GF-D8 (cell line): Measurements from ENCODE around the gene LILRB3.
"Not testable (repeated sequence)": the region's sequence is repeated elsewhere in the genome, so short reads cannot be mapped to it uniquely, and the experiment has no call there.

ENCODE experiments used
- DNase-seq: peaks from one replicate; lab custom pipeline; 2025; lab: John Stamatoyannopoulos, UW

The LILRB3 gene

DNA sequence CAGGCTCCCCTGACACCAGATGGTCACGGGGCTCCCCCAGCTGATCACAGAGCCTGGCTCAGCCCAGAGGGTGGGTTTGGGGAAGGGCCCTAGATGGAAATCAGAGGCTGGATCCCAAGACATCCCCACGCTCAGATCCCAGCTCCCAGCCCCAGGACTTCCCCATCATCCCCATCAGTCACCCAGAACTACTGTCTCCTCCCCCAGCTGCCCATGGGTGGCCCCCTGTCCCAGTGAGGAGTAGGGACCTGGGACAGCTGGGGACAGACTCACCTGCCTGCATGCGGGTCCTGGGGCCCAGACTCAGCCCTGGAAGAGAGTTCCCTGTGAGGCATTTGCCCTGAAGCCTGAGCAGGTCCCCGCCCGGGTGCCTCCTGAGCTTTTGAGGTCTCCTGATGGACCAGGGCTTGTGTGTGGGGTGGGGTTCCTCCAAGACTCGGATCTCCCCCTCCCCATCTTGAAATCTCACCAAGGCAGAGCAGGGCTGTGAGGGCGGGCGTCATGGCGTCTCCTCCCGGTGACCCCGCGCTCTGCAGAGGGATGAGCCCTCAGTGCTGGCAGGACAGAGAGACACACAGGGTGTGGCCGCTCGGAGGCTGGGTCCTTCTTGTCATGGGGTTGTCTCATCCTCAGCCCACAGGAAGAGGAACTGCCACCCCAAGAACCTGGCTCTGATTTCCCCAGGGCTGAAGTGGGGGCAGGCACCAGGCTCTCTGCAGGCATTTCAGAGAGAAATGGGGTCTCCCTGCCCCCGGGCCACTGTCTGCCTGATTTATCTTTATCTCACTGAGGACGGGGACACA, at the start of gene LILRB3:
Gene LILRB3, minus strand, starts transcription at position 534 of the 803 bp plus-strand sequence. Its CDS starts 31 bp downstream, at position 503.
- not testable (repeated sequence) for DNase-seq

DNA sequence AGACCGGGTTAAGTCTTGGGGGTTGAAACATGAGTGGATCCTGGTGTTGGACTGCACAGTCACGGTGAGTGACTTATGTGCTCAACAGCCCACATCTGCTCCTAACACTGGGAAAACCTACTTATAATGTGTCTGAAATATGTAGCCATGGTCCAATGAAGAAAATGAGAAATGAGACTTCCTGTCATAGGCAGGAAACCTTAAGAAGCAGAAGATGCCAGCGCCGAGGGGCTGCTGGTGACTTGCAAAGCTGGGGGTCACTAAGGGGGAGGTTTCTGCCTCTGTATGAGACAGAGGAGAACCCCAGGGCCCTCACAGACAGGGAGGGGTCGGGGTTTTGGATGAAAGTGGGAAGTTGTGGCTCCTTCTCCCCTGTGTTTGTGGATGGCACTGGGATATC, 49.4 kb upstream of the LILRB3 start:
- DNase-seq: not testable (repeated sequence)

DNA sequence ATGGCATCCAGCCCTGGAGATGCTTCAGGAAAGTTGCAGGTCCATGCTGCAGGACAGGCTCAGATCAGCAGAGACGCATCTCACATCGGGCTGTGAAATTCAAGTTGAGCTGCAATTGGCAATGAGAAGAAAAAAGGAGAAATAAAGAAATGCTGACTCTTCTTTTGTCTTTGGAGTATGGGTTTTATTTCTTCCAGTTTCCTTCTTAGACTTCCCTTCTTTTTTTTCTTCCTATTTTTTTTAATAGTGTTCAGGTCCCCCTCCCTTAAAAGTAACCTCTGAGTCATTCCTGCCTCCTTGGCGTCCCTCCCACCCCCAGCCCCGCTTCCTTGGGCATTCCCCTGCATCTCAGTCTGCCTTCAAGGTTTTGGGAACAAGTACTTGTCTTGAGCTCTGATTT, 48.8 kb upstream of the LILRB3 start:
- not testable (repeated sequence) for DNase-seq

DNA sequence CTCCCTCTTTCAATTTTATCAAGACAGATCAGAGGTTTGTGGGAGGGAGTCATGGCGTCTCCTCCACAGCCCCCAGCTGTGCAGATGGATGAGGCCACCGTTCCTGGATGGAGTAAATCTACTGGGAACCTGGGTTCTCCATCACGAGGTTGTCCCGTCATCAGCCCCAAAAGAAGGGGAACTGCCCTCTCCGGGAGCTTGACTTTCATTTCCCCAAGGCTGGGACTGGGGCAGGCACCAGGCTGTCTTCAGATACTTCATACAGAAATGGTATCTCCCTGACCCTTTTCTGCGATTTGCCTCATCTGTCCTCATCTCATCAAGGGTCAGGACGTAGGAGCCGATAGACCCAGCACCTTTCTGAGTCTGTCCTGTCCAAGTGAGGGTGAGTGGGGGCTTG, 48.3 kb upstream of the LILRB3 start:
- no peak for DNase-seq

DNA sequence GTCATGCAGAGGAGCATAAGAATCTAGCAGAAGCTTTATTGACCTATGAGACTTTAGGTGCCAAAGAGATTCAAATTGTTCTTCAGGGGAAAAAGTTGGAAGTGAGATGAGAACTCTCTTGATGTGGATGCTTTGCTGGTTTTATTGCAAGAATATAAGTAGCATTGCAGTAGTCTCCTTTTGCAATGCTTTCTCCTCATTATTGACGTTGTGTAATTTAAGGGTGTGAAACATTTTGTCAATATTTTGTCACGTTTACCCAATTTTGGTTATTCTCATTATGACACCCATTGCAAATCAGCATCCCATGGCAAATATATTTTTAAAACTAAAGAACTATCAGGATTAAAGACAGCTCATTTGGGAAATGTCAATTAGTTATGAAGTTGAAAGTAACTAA, 46.1 kb upstream of the LILRB3 start:
- DNase-seq: no peak

DNA sequence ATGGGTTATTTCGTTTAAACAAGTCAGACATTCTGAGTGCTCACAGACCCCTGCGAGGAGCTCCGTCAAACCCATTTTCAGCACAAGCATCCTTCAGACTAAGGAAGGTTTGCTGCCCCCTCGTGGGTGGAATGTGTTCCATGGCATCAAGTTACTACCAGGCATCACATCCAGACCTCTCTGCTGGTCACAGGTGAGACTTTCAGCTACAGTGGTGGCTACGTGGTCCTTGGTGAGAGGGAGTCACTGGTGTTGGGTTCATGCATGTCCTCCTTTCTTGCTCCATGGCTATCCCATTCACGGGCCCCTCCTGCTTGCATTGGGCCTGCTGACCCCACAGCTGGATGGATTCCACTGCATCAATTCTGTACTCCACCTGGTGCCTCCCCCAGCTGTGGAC, 43.3 kb upstream of the LILRB3 start:
- DNase-seq: no peak

DNA sequence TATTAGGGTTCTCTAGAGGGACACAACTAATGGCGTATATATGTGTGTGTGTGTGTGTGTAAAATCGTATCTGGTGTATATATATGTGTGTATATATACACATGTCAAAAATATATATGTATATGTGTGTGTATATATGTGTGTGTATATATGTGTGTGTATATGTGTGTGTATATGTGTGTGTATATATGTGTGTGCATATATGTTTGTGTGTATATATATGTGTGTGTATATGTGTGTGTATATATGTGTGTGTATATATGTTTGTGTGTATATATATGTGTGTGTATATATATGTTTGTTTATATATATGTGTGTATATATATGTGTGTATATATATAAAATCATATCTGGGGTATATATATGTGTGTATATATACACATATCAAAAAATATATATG, 39.7 kb upstream of the LILRB3 start:
- no peak for DNase-seq

DNA sequence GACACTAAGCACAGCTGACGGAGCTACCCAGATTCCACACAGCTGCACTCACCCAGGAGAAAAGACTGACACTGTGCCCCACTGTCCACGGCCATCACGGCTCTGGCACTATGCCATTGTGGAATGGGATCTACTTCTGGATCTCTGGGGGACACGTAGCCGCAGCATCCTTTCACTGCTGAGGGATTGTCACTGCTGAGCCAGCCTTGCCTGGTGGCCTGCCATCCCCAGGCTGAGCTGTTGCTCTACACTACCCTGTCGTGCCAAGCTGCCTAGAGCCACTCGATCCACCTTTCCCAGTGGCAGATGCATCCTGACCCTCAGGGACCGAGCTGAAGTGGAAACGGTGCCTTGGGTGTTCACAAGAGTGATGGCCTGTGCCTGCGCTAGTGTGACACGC, 39.3 kb upstream of the LILRB3 start:
- no peak for DNase-seq

DNA sequence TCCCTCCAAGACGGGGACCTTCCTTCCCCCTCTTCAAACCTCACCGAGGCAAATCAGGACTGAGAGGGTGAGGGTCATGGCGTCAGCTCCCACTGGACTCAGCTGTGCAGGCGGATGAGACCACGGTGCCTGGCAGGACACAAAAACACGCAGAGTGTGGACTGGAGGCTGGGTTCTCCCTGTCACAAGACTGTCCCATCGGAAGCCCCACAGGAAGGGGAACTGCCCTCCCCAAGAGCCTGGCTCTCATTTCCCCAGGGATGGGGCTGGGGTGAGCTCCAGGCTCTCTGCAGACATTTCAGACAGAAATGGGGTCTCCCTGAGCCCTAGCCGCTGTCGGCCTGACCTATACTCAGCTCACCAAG, 34.3 kb upstream of the LILRB3 start, which contains the start of gene LILRB5:
Gene LILRB5, minus strand, starts transcription at position 158 of the 365 bp plus-strand sequence. Its CDS starts 80 bp downstream, at position 78.
- DNase-seq: no peak

DNA sequence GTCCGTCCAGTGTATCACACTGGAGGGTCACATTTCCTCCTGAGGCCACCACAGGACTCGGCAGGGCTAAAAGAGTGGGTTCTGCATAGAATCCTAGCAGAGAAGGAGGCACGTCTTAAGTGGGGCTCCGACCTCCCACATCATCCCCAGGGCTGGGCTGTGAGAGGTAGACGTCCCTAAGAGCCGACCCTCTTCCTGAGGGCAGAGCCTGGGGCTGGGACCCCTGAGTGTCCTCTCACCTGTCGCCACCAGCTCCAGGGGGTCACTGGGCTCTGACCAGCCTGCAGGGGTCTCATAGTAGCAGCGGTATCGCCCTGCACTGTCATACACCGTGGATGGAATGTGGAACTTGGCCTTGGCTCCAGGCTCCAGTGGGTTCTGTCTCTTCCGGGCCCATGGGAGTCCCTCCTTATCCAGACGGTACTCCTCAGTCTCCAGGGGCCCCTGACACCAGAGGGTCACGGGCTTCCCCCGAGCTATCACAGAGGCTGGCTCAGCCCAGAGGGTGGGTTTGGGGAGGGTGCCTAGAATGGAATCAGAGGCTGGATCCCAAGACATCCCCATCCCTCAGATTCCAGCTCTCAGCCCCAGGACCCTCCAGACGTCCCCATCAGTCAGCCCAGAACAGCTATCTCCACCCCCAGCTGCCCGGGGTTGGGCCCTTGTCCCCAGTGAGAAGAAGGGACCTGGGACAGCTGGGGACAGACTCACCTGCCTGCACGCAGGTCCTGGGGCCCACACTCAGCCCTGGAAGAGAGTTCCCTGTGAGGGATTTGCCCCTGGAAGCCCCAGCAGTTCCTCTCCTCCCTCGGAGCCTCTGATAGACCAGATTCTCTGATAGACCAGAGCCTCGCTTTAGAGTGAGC, 33.7 kb upstream of the LILRB3 start:
- DNase-seq: no peak

DNA sequence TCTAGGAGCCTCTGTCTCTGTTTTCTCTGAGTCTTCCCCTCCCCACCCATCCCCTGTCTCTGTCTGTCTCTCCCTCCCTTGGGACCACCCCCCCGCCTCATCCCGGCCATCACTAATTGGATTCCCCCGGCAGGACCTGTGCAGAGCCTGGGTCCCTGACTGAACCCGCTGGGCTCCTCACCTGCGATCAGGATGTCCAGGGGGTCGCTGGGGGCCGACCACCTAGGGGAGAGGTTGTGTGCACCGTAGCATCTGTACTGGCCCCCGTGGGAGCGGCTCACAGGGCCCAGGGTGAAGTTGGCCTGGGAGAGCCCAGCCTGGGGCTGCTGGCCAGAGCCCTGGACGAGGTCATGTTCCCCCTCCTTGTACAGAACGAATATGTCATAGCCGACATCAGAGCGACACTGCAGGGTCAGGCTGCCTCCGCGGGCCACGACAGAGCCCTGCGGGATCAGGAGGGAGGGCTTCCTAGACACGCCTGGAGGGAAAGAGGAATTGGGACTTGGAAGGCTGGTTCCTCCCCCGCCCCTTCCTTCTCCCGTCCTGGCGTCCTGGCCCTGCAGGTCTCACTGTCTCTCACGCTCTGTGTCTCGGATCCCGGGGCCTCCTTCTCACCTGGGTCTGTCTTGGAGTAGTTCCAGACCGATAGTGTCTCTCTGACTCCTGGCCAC, 32.4 kb upstream of the LILRB3 start:
- DNase-seq: no peak

DNA sequence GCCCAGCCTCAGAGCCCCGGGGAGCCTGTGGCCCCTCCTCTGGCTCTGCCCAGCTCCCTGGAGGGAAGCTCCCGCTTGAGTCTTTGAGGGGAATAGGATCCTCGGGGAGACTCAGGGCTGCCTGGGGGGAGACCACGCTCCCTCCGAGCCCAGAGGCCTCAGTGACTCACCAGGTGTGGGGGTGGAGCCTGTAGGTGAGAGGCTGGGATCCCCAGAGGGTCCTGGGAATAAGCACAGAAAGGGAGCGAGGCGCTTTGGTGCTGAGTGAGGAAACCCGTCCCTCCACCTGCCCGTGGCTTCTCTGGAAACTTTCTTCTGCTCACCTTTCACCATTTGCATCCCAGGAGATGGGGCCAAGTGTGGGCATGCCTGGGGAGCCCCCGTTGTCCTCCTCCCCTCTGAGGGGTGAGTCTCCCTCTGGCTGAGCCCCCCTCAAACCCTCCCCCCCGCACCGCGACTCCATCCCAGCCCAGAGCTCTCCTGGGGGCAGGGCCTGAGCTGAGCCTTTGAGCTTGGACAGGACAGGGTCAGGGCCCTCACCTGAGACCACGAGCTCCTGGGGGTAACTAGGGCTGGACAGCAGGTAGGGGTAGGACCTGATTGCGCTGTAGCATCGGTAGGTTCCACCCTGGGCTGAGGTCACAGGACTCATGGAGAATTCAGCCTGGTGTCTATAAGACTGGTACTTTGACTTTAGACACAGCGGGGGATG, 31.5 kb upstream of the LILRB3 start:
- no peak for DNase-seq

DNA sequence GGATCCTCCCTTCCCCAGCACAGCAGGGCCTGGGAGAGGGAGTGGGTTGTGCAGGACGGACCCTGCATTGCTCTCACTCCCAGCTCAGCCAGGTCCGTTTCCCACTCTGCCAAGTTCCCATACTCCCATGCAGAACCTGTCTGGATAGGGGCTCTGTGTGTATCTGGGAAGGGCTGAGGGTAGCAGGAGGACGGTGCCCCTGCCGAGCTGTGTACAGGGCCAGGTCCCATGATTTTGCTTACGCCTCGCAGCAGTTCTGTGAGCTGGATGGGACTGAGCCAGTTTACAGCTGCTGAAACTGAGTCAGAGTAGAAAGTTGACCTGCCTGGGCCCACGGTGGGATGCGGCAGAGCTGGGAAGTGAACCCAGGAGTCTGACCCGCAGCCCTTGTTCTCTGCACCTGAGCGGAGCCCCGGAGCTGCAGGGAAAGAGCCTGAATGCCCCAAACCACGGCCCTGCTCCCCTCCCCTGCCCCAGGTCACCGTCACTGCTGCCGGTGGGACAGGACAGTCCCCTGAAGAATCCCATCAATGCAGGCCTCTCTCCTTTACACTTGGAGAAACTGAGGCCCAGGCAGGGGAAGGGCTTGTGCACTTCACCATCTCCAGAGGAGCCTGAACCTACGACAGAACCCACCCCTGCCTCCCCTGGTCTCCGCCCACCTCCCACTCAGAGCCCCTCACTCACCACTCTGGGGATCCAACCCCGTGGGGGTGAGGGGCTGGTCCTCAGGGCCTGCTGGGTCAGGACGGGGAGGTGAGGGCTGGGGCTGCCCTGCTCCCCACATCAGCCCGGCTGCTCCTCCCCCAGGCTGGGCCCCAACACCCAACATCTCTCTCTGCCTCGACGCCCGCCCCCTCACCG, 30.8 kb upstream of the LILRB3 start:
- DNase-seq: no peak

DNA sequence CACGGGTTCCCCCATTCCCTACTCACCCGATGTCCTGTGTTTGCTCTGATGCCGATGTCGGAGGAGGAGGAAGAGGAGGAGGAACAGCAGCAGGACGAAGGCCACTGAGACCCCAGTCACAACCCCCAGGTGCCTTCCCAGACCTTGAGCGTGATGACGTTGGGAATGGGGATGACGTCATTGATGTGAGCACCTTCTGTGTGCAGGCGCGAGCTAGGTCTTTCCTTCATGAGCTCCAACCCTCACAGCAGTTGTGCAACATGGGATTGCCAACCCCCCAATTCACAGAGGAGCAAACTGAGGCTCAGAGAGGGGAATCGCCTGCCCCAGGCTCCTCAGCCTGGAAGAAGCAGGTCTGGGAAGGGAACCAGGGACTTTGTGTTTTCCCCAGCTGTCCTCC, 30.0 kb upstream of the LILRB3 start:
- DNase-seq: no peak

DNA sequence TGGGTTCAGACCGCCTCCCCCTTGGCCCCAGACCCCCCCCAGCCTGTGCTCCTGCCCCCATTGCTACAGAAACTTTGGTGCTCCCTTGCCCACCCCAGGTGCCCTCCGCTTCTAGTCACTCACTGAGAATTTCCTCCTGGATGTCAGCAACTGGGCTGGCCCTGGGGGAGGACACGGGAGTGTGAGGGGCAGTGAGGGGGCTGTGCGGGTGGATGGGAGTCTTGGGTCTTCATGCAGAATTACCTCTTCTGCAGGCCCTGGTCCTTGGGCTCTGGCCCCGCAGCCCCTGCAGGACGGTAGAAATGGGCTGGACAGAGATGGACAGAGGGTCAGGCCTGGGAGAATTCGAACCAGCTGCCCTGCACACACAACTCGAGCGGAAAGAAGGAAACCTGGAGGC, 29.4 kb upstream of the LILRB3 start:
- DNase-seq: no peak

DNA sequence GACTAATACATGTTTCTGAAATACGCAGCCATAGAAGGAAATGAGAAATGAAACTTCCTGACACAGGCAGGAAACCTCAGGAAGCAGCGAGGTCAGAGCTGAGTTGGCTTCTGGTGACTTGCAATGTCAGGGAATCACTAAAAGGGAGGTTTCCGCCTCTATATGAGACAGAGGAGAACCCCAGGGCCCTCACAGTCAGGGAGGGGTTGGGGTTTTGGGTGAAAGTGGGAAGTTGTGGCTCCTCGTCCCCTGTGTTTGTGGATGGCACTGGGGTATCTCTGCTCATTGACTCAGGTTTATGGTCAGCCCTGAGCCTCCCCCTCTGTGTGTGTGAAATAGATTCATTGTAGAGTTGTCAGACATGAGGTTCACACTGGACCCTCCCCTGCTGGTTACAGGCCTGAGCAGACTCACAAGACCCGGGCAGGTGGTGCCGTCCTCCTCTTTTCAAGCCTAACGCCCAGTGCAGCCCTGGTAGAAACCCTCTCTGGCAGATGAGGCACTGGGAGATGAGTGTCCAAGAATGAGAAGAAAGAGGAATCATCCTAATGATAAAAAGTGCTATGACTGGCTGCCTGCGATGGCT, 25.3 kb upstream of the LILRB3 start:
- DNase-seq: peak; percentile 65

DNA sequence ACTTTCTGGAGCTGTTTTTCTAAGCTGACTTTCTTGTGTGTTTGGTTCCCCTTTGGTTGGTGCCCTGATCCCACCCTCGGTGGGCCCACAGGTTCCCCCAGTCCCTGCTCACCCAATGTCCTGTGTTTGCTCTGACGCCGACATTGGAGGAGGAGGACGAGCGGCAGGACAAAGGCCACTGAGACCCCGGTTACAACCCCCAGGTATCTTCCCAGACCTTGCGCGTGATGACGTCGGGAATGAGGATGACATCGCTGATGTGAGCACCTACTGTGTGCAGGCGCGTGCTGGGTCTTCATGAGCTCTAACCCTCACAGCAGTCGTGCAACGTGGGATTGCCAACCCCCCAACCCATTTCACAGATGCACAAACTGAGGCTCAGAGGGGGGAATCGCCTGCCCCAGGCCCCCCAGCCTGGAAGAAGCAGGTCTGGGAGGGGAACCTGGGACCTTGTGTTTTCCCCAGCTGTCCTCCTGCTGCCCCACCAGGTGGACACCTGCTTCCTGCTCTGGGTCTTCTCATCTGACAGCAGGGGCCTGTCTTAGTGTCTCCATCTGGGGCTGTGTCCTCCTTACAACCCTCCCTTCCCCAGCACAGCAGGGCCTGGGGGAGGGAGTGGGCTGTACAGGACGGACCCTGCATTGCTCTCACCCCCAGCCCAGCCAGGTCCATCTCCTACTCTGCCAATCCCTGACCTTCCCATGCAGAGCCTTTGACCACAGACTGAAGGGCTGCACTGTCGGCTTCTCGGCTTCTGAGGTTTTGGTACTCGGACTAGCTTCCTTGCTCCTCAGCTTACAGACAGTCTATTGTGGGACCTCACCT, 24.5 kb upstream of the LILRB3 start:
- no peak for DNase-seq

DNA sequence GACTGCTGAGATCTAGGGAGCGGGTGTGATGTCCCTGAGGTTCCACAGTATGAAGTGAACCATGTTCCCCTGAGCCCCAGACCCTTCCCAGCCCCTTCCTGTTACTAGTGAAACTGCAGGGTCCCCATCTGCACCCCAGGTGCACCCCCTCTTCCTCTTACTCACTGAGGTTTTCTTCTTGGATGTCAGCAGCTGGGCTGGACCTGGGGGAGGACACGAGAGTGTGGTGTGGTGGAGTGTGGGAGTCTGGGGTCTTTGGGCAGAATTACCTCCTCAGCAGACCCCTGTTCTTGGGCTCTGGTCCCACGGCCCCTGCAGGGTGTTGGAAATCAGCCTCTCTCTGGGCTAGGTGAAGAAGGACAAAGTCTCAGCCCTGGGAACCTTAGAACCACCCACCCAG, 23.1 kb upstream of the LILRB3 start:
- DNase-seq: no peak

DNA sequence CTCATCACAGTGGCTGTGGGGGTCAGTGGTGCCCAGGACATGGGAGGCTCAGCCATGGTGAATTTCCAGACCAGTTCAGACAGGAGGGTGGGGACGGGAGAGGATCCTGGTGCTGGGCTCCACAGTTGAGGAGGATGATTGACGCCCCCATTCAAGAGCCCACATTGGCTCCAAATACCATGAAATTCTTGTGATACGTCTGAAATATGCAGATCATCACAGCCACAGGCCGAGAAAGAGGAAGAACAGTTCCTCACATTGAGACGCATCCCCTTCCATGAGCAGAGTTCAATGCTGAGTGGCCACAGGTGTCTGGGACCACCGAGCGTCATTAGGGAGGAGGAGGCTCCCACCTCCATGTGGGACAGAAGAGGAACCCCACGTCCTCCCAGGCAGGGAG, 21.0 kb upstream of the LILRB3 start:
- DNase-seq: not testable (repeated sequence)

DNA sequence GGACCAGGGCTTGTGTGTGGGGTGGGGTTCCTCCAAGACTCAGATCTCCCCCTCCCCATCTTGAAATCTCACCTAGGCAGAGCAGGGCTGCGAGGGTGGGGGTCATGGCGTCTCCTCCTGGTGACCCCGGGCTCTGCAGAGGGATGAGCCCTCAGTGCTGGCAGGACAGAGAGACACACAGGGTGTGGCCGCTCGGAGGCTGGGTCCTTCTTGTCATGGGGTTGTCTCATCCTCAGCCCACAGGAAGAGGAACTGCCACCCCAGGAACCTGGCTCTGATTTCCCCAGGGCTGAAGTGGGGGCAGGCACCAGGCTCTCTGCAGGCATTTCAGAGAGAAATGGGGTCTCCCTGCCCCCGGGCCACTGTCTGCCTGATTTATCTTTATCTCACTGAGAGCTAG, 19.8 kb upstream of the LILRB3 start, which contains the start of gene LILRA6:
Gene LILRA6, minus strand, starts transcription at position 145 of the 400 bp plus-strand sequence.
- not testable (repeated sequence) for DNase-seq
